ENCODE data around the gene PLD3.

The PLD3 gene

DNA sequence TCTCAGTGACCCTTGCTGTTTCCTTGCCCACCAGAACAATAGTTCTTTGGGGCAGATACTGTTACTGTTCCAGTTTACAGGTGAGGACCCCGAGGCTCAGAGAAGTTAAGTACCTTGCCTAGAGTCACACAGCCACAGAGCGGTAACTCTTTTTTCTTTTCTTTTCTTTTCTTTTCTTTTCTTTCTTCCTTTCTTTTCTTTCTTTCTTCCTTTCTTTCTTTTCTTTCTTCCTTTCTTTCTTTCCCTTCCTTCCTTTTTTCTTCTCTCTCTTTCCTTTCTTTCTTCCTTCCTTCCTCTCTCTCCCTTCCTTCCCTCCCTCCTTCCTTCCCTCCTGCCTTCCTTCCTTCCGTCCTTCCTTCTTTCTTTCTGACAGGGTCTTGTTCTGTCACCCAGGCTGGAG is 69.5 kb downstream of the PLD3 start:
- TF ChIP-seq, protein P1, sequence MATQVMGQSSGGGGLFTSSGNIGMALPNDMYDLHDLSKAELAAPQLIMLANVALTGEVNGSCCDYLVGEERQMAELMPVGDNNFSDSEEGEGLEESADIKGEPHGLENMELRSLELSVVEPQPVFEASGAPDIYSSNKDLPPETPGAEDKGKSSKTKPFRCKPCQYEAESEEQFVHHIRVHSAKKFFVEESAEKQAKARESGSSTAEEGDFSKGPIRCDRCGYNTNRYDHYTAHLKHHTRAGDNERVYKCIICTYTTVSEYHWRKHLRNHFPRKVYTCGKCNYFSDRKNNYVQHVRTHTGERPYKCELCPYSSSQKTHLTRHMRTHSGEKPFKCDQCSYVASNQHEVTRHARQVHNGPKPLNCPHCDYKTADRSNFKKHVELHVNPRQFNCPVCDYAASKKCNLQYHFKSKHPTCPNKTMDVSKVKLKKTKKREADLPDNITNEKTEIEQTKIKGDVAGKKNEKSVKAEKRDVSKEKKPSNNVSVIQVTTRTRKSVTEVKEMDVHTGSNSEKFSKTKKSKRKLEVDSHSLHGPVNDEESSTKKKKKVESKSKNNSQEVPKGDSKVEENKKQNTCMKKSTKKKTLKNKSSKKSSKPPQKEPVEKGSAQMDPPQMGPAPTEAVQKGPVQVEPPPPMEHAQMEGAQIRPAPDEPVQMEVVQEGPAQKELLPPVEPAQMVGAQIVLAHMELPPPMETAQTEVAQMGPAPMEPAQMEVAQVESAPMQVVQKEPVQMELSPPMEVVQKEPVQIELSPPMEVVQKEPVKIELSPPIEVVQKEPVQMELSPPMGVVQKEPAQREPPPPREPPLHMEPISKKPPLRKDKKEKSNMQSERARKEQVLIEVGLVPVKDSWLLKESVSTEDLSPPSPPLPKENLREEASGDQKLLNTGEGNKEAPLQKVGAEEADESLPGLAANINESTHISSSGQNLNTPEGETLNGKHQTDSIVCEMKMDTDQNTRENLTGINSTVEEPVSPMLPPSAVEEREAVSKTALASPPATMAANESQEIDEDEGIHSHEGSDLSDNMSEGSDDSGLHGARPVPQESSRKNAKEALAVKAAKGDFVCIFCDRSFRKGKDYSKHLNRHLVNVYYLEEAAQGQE (IDR thresholded peaks at IDR 0.05; ENCODE audit: insufficient read depth in 1 of 2, low read depth in 2 of 2, low read length in 2 of 2) = no peak
- no peak for TF ChIP-seq TAF1 (IDR thresholded peaks at IDR 0.05; ENCODE audit: borderline replicate concordance, insufficient read depth, low read length)
- TF ChIP-seq FOXP2 (optimal IDR thresholded peaks at IDR 0.05; ENCODE audit: borderline replicate concordance, extremely low read depth, extremely low read length, insufficient read depth) = no peak
- TF ChIP-seq POLR2AphosphoS5 (IDR thresholded peaks at IDR 0.05; ENCODE audit: low read depth, low read length) = no peak
- no peak for TF ChIP-seq SIN3A (IDR thresholded peaks at IDR 0.05; ENCODE audit: borderline replicate concordance, insufficient read depth, low read length)

DNA sequence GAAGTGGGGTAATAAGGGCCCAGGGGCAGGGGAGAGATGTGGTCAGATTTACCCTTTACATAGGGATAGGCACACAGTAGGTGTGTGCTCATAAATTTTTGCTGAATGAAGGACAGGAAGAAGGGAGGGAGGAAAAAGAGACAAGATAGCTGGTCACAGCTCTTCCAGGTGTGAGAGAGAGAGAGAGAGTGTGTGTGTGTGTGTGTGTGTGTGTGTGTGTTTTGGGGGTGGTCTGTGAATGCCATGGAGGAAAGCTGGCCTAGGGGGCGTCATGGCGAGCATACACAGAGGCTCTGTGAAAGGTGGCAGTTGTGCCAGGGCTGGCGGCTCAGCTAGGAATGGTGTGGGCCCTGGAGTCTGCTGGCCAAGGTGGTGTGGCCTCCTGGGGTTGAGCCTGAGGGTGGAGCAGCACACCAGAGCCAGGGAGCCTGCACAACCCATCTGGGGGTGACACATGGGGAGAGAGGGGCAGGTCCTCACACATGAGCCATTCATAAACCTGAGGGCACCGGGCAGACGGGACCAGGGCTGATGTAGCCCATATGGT is 70.6 kb downstream of the PLD3 start:
- no peak for TF ChIP-seq SIN3A (IDR thresholded peaks at IDR 0.05; ENCODE audit: borderline replicate concordance, insufficient read depth, low read length)
- TF ChIP-seq POLR2AphosphoS5 (IDR thresholded peaks at IDR 0.05; ENCODE audit: low read depth, low read length) = no peak
- TF ChIP-seq FOXP2 (optimal IDR thresholded peaks at IDR 0.05; ENCODE audit: borderline replicate concordance, extremely low read depth, extremely low read length, insufficient read depth) = no peak
- TF ChIP-seq, protein P1 (IDR thresholded peaks at IDR 0.05; ENCODE audit: insufficient read depth in 1 of 2, low read depth in 2 of 2, low read length in 2 of 2) = no peak
- TF ChIP-seq TAF1 (IDR thresholded peaks at IDR 0.05; ENCODE audit: borderline replicate concordance, insufficient read depth, low read length) = no peak

- TF ChIP-seq, protein P1 (IDR thresholded peaks at IDR 0.05; ENCODE audit: insufficient read depth in 1 of 2, low read depth in 2 of 2, low read length in 2 of 2) = no peak
These were observed 71.3 kb downstream of the PLD3 start for GRCh38 chr19:40419780-40420179.

GRCh38 chr19:40420451-40420765 is 71.9 kb downstream of the PLD3 start:
- TF ChIP-seq POLR2AphosphoS5 (IDR thresholded peaks at IDR 0.05; ENCODE audit: low read depth, low read length) (no peak), TAF1 (IDR thresholded peaks at IDR 0.05; ENCODE audit: borderline replicate concordance, insufficient read depth, low read length) (no peak), SIN3A (IDR thresholded peaks at IDR 0.05; ENCODE audit: borderline replicate concordance, insufficient read depth, low read length) (no peak), FOXP2 (optimal IDR thresholded peaks at IDR 0.05; ENCODE audit: borderline replicate concordance, extremely low read depth, extremely low read length, insufficient read depth) (no peak)
- TF ChIP-seq, protein P1 (IDR thresholded peaks at IDR 0.05; ENCODE audit: insufficient read depth in 1 of 2, low read depth in 2 of 2, low read length in 2 of 2) = no peak

All from PFSK-1 (cell line).